Activated CD4-positive, CD25-positive, alpha-beta regulatory T cell treated with anti-CD3 and anti-CD28 coated beads, Interleukin-2, amount 50 U/mL, for 24 hours (primary cell): ENCODE results near the gene FUCA1.
A peak's percentile ranks its signal among the peaks of the same experiment; 100 is the strongest.
"Not testable (repeated sequence)": the region's sequence is repeated elsewhere in the genome, so short reads cannot be mapped to it uniquely, and the experiment has no call there.

Experiments used
- ATAC-seq, 2 donors: fragments of 150-1000 bp; cut with Tn5 transposase; one replicate each; pipeline ENCODE4 v1.10.0; 2021; ENCODE audit warnings: mild to moderate bottlenecking in 1 of 2, moderate library complexity in 1 of 2

Gene FUCA1

GRCh38 chr1:23867895-23868556 is at the start of gene FUCA1:
FUCA1 (minus strand) TSS chr1:23868290; CDS start chr1:23868286, 4 bp downstream.
- peak; percentile 99 for ATAC-seq

GRCh38 chr1:23916209-23917131 is 48.4 kb upstream of the FUCA1 start:
- ATAC-seq, result peak; percentile 75 to 80

DNA sequence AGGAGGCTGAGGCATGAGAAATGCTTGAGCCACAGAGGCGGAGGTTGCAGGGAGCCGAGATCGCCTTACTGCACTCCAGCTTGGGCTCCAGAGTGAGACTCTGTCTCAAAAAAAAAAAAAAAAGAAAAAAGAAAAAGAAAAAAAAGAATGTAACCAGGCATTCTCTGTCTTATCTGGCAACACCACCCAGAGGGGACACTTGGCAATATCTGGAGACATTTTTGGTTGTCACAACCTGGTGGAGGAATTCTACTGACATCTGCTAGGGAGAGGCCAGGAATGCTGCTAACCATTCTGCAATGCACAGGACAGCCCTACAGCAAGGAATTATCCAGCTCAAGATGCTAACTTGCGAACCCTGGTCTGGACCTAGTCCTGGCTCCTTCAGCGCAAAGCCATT is 47.4 kb upstream of the FUCA1 start:
- ATAC-seq, result no peak

- no peak for ATAC-seq
These were observed 46.8 kb upstream of the FUCA1 start for GRCh38 chr1:23914921-23915320.

GRCh38 chr1:23913212-23913880 is 45.3 kb upstream of the FUCA1 start, which contains the start of gene CNR2:
CNR2 (minus strand) TSS chr1:23913362; CDS start chr1:23875617, 37,745 bp downstream.
- ATAC-seq, result no peak

- ATAC-seq, result no peak
These were observed 43.8 kb upstream of the FUCA1 start for GRCh38 chr1:23911921-23912320.

DNA sequence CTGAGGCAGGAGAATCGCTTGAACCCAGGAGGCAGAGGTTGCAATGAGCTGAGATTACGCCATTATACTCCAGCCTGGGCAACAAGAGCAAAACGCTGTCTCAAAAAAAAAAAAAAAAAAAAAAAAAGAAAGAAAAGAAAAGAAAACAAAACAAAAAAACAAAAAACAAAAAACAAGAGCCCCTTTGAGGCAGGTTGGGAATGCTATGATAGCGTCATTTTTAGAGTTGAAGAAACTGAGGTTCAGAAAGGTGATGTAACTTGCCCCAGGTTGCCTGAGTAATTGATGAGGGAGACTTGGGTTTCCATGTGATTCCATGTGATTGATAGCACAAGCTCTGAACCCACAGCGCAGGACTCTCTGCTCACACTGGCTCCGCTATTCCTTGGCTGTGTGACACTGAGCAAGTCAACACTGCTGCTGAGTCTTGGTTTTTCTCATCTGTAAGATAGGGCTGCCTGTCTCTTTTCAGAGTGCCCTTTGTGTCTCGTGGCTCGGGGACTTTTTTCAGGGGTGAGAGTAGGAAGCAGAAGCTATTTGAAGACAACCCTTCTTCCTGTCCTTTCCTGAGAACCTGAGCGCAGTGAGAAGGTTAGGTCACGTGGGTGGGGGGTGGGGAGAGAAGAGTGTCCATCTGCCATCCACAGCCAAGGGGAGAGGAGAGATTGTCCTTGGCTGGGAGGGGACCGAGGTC is 42.6 kb upstream of the FUCA1 start:
- no peak for ATAC-seq

- ATAC-seq, result peak in 1 of 2 donors; percentile 11
These were observed 42.1 kb upstream of the FUCA1 start for GRCh38 chr1:23910144-23910543.

DNA sequence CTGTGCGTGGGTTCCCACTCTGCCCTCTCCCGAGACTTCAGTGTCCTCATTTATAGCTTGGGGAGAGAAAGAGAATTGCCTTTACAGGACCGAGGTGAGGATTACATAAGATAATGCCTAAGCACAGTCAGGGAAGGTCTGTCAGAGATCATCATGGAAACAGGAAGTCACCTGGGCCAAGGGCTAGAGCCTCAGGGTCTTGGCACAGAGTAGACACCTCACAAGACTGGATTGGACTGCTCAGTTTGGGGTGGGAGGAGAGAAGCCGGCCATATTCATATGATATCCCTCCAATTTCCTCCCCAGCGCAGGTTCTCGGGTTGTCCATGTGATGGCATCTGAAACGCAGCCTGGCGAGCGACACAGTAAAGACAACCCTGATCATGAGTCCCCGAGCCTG is 41.3 kb upstream of the FUCA1 start:
- ATAC-seq, result no peak

DNA sequence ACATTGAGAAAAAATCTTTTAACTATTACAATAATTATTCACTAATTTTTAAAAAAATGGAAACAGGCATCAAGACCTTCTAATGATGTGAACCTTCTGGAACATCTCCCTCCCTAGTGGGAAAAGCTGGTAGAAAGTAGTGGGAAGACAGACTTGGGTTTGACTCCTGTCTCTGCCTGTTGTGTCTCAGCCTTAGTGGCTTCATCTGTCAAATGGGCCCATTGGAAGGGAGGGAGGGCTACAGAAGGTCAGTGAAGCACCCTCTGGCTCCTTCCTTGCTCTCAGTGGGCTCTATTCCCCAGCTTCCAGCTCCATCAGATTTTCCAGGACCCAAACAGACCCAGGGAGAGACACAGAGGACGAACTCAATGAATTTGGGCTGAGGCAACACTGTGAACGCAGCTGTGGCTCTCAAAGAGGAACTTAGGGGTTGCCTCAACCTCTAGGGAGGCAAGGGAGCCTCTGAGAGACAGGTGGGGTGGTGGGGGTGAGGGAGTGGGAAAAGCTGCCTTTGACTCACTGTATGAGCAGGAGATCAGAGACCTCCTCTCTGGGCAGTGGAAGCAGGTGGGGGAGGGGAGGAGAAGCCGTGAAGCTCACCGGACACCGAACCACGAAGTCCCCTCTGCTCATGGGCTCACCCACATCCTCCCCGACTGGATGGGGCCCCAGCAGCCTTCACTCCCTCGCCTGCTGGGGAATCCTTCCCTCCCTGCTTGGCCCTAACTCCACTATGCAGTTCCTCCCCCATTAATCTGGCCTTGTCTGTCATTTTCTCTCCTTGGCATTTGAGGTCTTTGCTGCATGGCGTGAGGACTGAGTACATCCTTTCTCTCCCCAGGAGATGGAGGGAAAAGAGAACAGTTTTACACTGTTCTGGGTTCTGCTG is 40.6 kb upstream of the FUCA1 start:
- ATAC-seq, result peak; percentile 13 to 18

DNA sequence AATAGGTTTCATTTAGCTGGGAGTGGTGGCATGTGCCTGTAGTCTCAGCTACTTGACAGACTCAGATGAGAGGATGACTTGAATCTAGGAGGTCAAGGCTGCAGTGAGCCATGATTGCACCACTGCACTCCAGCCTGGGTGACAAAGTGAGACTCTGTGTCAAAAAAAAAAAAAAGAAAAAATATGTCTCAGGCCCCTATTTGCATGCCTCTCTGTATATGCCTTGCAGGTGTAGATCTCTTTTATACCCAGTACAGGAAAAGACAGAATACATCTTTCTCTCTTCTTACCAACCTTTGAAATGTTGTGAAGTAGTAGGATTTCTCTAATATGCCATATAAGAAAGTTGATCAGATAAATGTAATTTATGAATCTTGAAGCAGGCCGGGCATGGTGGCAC is 38.6 kb upstream of the FUCA1 start:
- no peak for ATAC-seq

DNA sequence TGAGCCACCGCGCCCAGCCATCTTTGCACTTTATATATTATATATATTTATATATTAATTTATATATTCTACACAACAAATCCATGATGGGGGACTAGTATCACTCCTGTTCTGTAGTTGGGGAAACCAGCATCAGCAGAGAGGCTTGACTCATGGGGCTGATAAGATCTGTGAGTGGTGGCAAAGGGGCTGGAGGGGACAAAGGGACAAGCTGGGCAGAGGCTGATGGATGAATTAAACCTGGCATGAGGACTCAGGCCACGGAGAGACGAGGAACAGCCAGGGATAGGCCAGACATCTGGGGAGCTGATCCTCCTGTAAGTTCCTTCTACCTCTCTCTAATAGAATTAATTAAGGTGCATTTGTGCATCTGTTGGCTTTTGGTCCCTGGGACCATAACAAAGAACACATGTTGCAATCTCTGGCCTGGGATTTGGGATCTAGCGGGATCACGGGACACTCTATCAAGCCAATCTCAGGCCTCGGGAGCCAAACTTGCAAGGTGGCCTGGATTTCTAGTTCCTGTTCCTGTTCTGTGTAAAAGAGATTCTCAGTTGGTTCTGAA is 37.5 kb upstream of the FUCA1 start:
- no peak for ATAC-seq

DNA sequence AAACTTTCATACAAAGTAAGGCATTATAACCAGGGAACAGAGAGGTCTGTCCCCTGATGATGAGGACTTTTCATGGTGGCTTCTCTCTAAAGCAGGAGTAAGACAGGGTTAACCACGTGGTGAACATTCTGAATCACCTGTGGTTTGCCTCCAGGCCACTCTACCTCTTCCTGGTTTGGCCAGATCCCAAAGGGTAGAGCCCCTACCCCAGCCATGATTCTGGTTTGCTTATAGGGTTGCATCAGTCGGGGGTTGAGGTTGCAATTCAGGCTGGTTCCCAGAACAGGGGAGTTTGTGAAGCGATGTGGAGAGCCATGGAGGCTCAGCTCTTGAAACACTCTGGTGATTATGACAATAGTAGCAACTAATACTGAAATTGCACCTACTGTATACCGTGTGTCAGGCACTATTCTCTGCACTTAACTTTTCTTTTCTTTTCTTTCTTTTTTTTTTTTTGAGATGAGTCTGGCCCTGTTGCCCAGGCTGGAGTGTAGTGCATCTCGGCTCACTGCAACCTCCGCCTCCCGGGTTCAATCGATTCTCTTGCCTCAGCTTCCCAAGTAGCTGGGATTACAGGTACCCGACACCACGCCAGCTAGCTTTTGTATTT is 36.8 kb upstream of the FUCA1 start:
- ATAC-seq, result peak; percentile 54 to 55

DNA sequence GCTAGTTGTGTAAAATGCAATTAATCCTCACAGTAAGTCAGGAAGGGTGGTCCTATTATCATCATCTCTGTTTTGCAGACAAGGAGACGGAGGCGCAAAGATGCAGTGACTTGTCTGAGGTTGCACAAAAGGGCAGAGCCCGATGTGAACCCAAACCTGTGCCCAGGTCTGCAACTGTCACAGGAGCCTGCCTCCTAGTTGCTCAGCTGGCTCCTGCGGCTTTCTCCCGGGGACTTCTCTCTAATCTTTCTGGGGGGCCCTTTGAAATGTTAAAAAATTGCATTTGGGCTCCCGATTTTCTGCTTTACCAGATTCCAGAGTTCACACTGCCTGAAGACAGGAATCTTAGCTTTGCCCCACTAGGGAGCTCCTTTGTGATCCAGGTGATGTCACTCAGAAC is 35.7 kb upstream of the FUCA1 start:
- no peak for ATAC-seq

- no peak for ATAC-seq
These were observed 34.5 kb upstream of the FUCA1 start for GRCh38 chr1:23902321-23903278.

DNA sequence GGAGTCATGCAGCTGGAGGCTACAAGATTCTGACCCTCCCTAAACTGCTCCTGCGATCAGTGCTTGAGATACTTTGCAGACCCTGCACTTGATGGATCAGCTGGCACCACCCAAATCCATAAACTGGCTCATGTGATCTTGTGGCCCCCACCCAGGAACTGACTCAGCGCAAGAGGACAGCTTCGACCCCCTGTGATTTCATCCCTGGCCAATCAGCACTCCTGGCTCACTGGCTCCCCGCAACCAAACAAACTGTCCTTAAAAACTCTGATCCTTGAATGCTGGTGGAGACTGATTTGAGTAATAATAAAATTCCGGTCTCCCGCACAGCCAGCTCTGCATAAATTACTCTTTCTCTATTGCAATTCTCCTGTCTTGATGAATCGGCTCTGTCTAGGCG is 31.9 kb upstream of the FUCA1 start:
- ATAC-seq, result not testable (repeated sequence)

GRCh38 chr1:23899070-23899469 is 31.0 kb upstream of the FUCA1 start:
- ATAC-seq, result peak; percentile 48 to 69

DNA sequence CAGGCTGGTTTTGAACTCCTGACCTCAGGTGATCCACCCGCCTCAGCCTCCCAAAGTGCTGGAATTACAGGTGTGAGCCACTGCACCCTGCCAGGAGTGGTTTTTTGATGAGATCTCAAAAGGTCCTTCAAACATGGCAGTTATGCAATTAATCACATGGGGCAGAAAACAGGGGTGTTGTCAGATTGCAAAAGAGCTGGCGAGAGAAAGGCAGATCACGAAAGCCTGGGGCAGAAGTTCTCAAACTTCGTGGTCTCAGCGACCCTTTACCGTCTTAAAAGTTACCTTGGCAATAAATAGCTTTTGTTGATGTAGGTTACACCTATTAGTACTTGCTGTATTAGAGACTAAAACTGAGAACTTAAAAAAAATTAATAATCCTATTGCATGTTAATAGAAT is 29.0 kb upstream of the FUCA1 start:
- no peak for ATAC-seq

- no peak for ATAC-seq
These were observed 28.4 kb upstream of the FUCA1 start for GRCh38 chr1:23896491-23896890.

- ATAC-seq, result no peak
These were observed 27.9 kb upstream of the FUCA1 start for GRCh38 chr1:23895993-23896392.
